Liver (tissue), 9 donors: ENCODE data around the gene PRCD. TPM values are rescaled to one million over a fixed set of nuclear protein-coding genes. Genes with fewer than 3 reads are reported as not detected.

Experiments
- DNase-seq: peaks from one replicate; pipeline ENCODE4 v3.0.0-alpha.2; 2017; ENCODE audit warnings: low spot score
- H3K27ac ChIP-seq, 2 donors: one replicate each; pipeline ENCODE4 v1.7.0; 2013; ENCODE audit warnings: inconsistent platforms in 2 of 2, low read length in 2 of 2, control low read depth in 1 of 2, low read depth in 1 of 2, mild to moderate bottlenecking in 1 of 2
- H3K27me3 ChIP-seq, 4 donors: one replicate each; pipeline versions ENCODE4 v1.6.1 to v1.7.0; 2013; ENCODE audit warnings: low read length in 3 of 4, inconsistent platforms in 1 of 4, mild to moderate bottlenecking in 1 of 4, moderate library complexity in 1 of 4; ENCODE audit not compliant: control insufficient read depth in 4 of 4, insufficient read depth in 4 of 4
- H3K36me3 ChIP-seq, 4 donors: one replicate each; pipeline versions ENCODE4 v1.6.1 to v1.7.0; 2013; ENCODE audit warnings: low read length in 3 of 4, mild to moderate bottlenecking in 3 of 4, low read depth in 1 of 4, moderate library complexity in 1 of 4; ENCODE audit not compliant: control insufficient read depth in 4 of 4, insufficient read depth in 3 of 4
- H3K4me1 ChIP-seq, 4 donors: one replicate each; pipeline versions ENCODE4 v1.6.1 to v1.7.0; 2013; ENCODE audit warnings: low read length in 3 of 4, mild to moderate bottlenecking in 3 of 4, moderate library complexity in 1 of 4; ENCODE audit not compliant: control insufficient read depth in 4 of 4, insufficient read depth in 4 of 4
- H3K4me3 ChIP-seq, 3 donors: one replicate each; pipeline versions ENCODE4 v1.6.1 to v1.7.0; 2013; ENCODE audit warnings: low read length in 3 of 3, control low read depth in 1 of 3, low read depth in 1 of 3, mild to moderate bottlenecking in 1 of 3
- H3K9ac ChIP-seq, 2 donors: one replicate each; pipeline ENCODE4 v1.7.0; 2013; ENCODE audit warnings: low read length in 2 of 2, mild to moderate bottlenecking in 2 of 2, moderate library complexity in 2 of 2, control low read depth in 1 of 2, low read depth in 1 of 2
- H3K9me3 ChIP-seq, 4 donors: one replicate each; pipeline versions ENCODE4 v1.6.1 to v1.7.0; 2013; ENCODE audit warnings: low read length in 3 of 4; ENCODE audit not compliant: control insufficient read depth in 4 of 4
- EGR1 ChIP-seq, 2 donors: IDR thresholded peaks; 2 replicates each; pipeline ENCODE4 v1.6.1; 2016 to 2018; ENCODE audit warnings: antibody characterized with exemption in 2 of 2, low read depth in 2 of 2
- FOXA1 ChIP-seq: IDR thresholded peaks from 2 replicates; pipeline ENCODE4 v1.6.1; 2016; ENCODE audit warnings: antibody characterized with exemption
- GABPA ChIP-seq, 2 donors: IDR thresholded peaks in 1 of 2; conservative IDR thresholded peaks in 1 of 2; 2 replicates each; pipeline ENCODE4 v1.6.1; 2016; ENCODE audit warnings: antibody characterized with exemption in 2 of 2, mild to moderate bottlenecking in 1 of 2, moderate library complexity in 1 of 2
- HNF4A ChIP-seq, 2 donors: conservative IDR thresholded peaks; 2 replicates each; pipeline ENCODE4 v1.6.1; 2016; ENCODE audit warnings: antibody characterized with exemption in 2 of 2, mild to moderate bottlenecking in 2 of 2
- HNF4G ChIP-seq: IDR thresholded peaks from 2 replicates; pipeline ENCODE4 v1.6.1; 2016; ENCODE audit warnings: antibody characterized with exemption
- NR2F2 ChIP-seq: IDR thresholded peaks from 2 replicates; pipeline ENCODE4 v1.6.1; 2016; ENCODE audit warnings: antibody characterized with exemption
- RAD21 ChIP-seq, 2 donors: IDR thresholded peaks; 2 replicates each; pipeline ENCODE4 v1.6.1; 2016; ENCODE audit warnings: antibody characterized with exemption in 2 of 2, mild to moderate bottlenecking in 2 of 2
- RXRA ChIP-seq, 2 donors: IDR thresholded peaks; 2 replicates each; pipeline ENCODE4 v1.6.1; 2017 to 2018; ENCODE audit warnings: antibody characterized with exemption in 2 of 2, mild to moderate bottlenecking in 1 of 2
- SP1 ChIP-seq: IDR thresholded peaks from 2 replicates; pipeline ENCODE4 v1.6.1; 2018; ENCODE audit warnings: antibody characterized with exemption, mild to moderate bottlenecking
- TAF1 ChIP-seq: conservative IDR thresholded peaks from 2 replicates; pipeline ENCODE4 v1.6.1; 2016; ENCODE audit warnings: antibody characterized with exemption, mild to moderate bottlenecking
- YY1 ChIP-seq: IDR thresholded peaks from 2 replicates; pipeline ENCODE4 v1.6.1; 2016; ENCODE audit warnings: antibody characterized with exemption, mild to moderate bottlenecking
- WGBS: extraction: QIAGEN DNeasy Blood & Tissue Kit; methylation state at CpG from one replicate; pipeline ENCODE4 v1.1.7; 2013; 5-methylcytosine and 5-hydroxymethylcytosine counted together
- polyA plus RNA-seq, 2 donors: library from polyadenylated mRNA; stranded (reverse) in 1 of 2; unstranded in 1 of 2; fragments of 200-250 nt in 1 of 2; fragments of >200 nt in 1 of 2; fragmentation: Nextera tagmentation in 1 of 2; extraction: Ambion mirVana in 1 of 2; gene quantifications; one replicate each; pipeline versions ENCODE4 v1.2.1 to v1.2.3, GENCODE V29; 2013 to 2015
- total RNA-seq, 2 donors: library from RNA; depleted of rRNA; stranded (reverse); fragments of >200 nt; gene quantifications; one replicate each; pipeline ENCODE4 v1.2.3, GENCODE V29; 2014
- TF ChIP-seq, protein P1 (sequence below): IDR thresholded peaks from 2 replicates; pipeline ENCODE4 v1.6.1; 2016; ENCODE audit warnings: antibody characterized with exemption, mild to moderate bottlenecking
- TF ChIP-seq, protein P2 (sequence below): fragments of 150-350 bp; IDR thresholded peaks from 2 replicates; pipeline ENCODE4 v1.5.1; 2017; ENCODE audit warnings: improper control_type of control experiment, low read depth, low read length; ENCODE audit not compliant: missing input control
- TF ChIP-seq, protein P3 (sequence below): IDR thresholded peaks from 2 replicates; pipeline ENCODE4 v1.6.1; 2016; ENCODE audit warnings: antibody characterized with exemption
- donor health status: healthy.
- donor health status: healthy.
- donor health status: healthy.
- donor health status: healthy.
- donor health status: healthy.

PRCD gene
- total and polyA plus RNA-seq, 4 donors = 0.63 to 1.0 (median 0.75) TPM; not detected in 1

DNA sequence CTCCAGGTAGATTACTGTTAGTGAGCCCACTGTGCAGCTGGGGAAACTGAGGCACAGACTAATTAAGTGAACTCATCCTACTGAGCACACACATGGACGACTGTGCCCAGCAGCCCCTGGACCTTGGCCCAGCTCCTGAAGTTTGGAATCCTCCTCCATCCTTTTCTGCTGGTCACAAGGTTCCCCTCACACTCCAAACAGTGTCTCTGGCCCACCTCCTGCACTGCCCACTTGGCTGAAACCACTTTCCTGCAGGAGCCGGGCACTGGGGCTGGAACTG, 42.2 kb upstream of the PRCD start:
- Histone ChIP-seq H3K27me3 (no peaks in the 10 kb centered on the region), H3K4me3 (peak overlapping the region in 1 of 3 donors; percentile 0), H3K36me3 (no peaks in the 10 kb centered on the region), H3K27ac (peak overlapping the region; percentile 74 to 77), H3K9ac (peak overlapping the region in 1 of 2 donors; percentile 28), H3K4me1 (peaks cover 10 to 44% (median 29%) of the 10 kb centered on the region in 4 donors), H3K9me3 (no peaks in the 10 kb centered on the region)
- TF ChIP-seq, protein P1, sequence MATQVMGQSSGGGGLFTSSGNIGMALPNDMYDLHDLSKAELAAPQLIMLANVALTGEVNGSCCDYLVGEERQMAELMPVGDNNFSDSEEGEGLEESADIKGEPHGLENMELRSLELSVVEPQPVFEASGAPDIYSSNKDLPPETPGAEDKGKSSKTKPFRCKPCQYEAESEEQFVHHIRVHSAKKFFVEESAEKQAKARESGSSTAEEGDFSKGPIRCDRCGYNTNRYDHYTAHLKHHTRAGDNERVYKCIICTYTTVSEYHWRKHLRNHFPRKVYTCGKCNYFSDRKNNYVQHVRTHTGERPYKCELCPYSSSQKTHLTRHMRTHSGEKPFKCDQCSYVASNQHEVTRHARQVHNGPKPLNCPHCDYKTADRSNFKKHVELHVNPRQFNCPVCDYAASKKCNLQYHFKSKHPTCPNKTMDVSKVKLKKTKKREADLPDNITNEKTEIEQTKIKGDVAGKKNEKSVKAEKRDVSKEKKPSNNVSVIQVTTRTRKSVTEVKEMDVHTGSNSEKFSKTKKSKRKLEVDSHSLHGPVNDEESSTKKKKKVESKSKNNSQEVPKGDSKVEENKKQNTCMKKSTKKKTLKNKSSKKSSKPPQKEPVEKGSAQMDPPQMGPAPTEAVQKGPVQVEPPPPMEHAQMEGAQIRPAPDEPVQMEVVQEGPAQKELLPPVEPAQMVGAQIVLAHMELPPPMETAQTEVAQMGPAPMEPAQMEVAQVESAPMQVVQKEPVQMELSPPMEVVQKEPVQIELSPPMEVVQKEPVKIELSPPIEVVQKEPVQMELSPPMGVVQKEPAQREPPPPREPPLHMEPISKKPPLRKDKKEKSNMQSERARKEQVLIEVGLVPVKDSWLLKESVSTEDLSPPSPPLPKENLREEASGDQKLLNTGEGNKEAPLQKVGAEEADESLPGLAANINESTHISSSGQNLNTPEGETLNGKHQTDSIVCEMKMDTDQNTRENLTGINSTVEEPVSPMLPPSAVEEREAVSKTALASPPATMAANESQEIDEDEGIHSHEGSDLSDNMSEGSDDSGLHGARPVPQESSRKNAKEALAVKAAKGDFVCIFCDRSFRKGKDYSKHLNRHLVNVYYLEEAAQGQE = no peak
- TF ChIP-seq RAD21 (IDR thresholded peaks at IDR 0.05) (no peak), FOXA1 (no peak), HNF4A (conservative IDR thresholded peaks at IDR 0.05) (no peak), NR2F2 (no peak)
- TF ChIP-seq, protein P2, sequence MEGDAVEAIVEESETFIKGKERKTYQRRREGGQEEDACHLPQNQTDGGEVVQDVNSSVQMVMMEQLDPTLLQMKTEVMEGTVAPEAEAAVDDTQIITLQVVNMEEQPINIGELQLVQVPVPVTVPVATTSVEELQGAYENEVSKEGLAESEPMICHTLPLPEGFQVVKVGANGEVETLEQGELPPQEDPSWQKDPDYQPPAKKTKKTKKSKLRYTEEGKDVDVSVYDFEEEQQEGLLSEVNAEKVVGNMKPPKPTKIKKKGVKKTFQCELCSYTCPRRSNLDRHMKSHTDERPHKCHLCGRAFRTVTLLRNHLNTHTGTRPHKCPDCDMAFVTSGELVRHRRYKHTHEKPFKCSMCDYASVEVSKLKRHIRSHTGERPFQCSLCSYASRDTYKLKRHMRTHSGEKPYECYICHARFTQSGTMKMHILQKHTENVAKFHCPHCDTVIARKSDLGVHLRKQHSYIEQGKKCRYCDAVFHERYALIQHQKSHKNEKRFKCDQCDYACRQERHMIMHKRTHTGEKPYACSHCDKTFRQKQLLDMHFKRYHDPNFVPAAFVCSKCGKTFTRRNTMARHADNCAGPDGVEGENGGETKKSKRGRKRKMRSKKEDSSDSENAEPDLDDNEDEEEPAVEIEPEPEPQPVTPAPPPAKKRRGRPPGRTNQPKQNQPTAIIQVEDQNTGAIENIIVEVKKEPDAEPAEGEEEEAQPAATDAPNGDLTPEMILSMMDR = no peak
- TF ChIP-seq, protein P3, sequence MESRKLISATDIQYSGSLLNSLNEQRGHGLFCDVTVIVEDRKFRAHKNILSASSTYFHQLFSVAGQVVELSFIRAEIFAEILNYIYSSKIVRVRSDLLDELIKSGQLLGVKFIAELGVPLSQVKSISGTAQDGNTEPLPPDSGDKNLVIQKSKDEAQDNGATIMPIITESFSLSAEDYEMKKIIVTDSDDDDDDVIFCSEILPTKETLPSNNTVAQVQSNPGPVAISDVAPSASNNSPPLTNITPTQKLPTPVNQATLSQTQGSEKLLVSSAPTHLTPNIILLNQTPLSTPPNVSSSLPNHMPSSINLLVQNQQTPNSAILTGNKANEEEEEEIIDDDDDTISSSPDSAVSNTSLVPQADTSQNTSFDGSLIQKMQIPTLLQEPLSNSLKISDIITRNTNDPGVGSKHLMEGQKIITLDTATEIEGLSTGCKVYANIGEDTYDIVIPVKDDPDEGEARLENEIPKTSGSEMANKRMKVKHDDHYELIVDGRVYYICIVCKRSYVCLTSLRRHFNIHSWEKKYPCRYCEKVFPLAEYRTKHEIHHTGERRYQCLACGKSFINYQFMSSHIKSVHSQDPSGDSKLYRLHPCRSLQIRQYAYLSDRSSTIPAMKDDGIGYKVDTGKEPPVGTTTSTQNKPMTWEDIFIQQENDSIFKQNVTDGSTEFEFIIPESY = no peak
- WGBS = 24% methylated on average over 2 of the region's 2 CpGs
- DNase-seq = no peak

DNA sequence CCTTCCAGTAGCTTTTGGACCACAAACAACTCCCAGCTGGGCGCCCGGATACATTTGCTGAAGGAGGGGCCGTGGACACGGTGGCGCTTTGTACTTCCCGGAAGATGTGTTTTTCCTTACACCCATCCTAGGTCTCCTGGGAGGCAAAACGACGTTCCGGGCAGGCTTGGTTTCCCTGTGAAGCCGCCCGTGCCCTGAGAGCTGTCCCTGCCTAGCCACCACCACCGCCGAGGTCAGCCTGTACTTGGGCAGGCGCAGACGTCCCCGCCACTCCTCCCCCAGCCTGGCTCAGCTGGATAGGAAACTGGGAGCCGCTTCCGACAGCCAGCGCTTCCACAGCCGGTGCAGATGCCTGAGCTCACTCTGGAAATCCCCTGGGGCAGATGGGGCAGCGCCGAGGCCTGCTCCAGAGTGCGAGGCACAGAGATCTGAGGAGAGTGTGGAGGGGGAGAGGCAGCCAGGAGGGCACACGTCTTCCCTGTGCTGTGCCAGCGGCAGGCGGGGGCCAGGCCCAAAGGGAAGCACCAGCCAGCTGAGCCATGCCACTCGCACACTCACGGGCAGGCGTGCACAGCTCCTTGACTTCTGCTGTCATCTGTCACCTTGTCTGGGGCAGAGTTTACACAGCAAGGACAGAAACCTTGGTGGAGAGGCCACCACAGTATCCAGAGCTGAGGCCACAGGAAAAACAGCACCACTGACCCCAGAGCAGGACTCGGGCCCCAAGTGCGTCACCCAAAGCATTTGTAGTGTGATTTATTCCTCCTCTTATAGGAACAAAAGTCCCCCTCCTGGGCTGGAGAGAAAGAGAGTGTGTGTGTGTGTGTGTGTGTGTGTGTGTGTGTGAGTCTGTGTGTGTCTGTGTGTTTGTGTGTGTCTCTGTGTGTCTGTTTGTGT, 41.6 kb upstream of the PRCD start:
- H3K4me3 ChIP-seq = peak overlapping the region in 1 of 3 donors; percentile 0
- peak overlapping the region; percentile 74 to 77 for H3K27ac ChIP-seq
- WGBS = 18% methylated on average over 31 of the region's 31 CpGs
- no peaks in the 10 kb centered on the region for H3K36me3 ChIP-seq
- DNase-seq = peak; percentile 44
- H3K27me3 ChIP-seq = no peaks in the 10 kb centered on the region
- H3K4me1 ChIP-seq = peaks cover 10 to 44% (median 26%) of the 10 kb centered on the region in 4 donors
- no peaks in the 10 kb centered on the region for H3K9me3 ChIP-seq
- H3K9ac ChIP-seq = peak overlapping the region in 1 of 2 donors; percentile 28
- TF ChIP-seq EGR1 (IDR thresholded peaks at IDR 0.05; ENCODE audit: low read depth in 2 of 2) (no peak), RAD21 (IDR thresholded peaks at IDR 0.05) (peak in 1 of 2 donors; percentile 21), YY1 (peak; percentile 39), SP1 (peak; percentile 81), RXRA (IDR thresholded peaks at IDR 0.05) (peak; percentile 37), HNF4G (no peak), NR2F2 (peak; percentile 9), TAF1 (peak; percentile 42), GABPA (IDR thresholded peaks at IDR 0.05 in 1 of 2, conservative IDR thresholded peaks at IDR 0.05 in 1 of 2) (peak in 1 of 2 donors; percentile 21), HNF4A (conservative IDR thresholded peaks at IDR 0.05) (peak in 1 of 2 donors; percentile 8)
- TF ChIP-seq, protein P3 = no peak
- TF ChIP-seq, protein P1 = no peak
